RWPE1 (cell line): Measurements from ENCODE around the gene SERPINB8.

Experiments
- CTCF ChIA-PET: fragments of 350-600 bp; sonication (Branson Sonifier 250); formaldehyde crosslinking; extraction: SDS; loops from one replicate; lab custom pipeline; 2021; lab: Yijun Ruan, JAX
- POLR2A ChIA-PET: fragments of 400-600 bp; formaldehyde crosslinking; extraction: SDS; loops from one replicate; lab custom pipeline; 2020; ENCODE audit warnings: antibody characterized with exemption; ENCODE audit not compliant: low non-redundant PET; lab: Yijun Ruan, JAX
- DNase-seq: peaks from one replicate; pipeline ENCODE4 v3.0.0; 2012; ENCODE audit warnings: low spot score
- H3K27ac ChIP-seq: fragments of 450-650 bp; 2 replicates; pipeline ENCODE4 v1.5.1; 2017
- TF ChIP-seq, protein P1 (sequence below): fragments of 450-650 bp; conservative IDR thresholded peaks from 2 replicates; pipeline ENCODE4 v1.5.1; 2017; ENCODE audit warnings: low read depth, mild to moderate bottlenecking

The SERPINB8 gene

DNA sequence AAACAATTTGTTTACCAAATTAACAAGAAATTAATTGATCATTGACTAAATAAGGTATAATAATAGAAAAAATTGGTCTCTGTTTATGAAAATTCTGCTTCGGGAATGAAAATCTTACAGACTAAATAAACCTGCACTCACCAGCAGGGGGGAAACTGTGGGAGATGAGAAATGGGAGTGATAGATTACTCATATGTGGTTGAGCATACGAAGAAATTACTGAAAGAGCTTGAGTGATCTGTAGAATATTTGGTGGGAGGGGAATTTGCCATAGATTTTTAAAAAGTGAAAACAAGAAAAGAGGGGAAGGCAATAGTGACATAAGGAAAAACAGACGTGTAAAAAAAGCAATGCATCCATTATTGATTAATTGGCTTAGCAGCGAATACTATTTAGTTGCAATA, 18.6 kb upstream of the SERPINB8 start:
- no peak overlapping the region for H3K27ac ChIP-seq
- TF ChIP-seq, protein P1, sequence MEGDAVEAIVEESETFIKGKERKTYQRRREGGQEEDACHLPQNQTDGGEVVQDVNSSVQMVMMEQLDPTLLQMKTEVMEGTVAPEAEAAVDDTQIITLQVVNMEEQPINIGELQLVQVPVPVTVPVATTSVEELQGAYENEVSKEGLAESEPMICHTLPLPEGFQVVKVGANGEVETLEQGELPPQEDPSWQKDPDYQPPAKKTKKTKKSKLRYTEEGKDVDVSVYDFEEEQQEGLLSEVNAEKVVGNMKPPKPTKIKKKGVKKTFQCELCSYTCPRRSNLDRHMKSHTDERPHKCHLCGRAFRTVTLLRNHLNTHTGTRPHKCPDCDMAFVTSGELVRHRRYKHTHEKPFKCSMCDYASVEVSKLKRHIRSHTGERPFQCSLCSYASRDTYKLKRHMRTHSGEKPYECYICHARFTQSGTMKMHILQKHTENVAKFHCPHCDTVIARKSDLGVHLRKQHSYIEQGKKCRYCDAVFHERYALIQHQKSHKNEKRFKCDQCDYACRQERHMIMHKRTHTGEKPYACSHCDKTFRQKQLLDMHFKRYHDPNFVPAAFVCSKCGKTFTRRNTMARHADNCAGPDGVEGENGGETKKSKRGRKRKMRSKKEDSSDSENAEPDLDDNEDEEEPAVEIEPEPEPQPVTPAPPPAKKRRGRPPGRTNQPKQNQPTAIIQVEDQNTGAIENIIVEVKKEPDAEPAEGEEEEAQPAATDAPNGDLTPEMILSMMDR = no peak
- no peak for DNase-seq
- ChIA-PET POLR2A (no interaction called here), CTCF (interaction anchor here (0.6 kb wide), 1 partner anchor 33 kb away, joined by 4 read pairs; no protein-coding TSS in a partner anchor)

DNA sequence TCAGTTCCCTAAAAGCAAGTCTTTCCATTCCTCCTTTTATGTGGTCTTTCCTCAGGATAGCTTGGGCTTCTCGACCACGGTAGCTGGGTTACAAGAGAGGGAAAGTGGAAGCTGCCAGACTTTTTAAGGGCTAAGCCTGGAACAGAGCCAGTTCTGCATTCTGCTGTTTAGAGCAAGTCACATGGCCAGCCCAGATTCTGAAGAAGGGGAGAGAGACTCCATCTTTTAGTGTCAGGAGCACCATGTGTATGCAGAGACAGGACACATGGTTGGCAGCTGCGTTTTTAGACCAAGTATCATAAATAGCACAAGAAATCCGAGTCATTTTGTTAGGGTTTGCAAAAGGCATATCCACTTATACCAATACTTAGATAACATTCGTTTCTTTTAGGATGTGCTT, 16.1 kb upstream of the SERPINB8 start:
- no peak overlapping the region for H3K27ac ChIP-seq
- CTCF ChIA-PET = no interaction called here
- POLR2A ChIA-PET = no interaction called here
- DNase-seq = no peak
- TF ChIP-seq, protein P1 = no peak

DNA sequence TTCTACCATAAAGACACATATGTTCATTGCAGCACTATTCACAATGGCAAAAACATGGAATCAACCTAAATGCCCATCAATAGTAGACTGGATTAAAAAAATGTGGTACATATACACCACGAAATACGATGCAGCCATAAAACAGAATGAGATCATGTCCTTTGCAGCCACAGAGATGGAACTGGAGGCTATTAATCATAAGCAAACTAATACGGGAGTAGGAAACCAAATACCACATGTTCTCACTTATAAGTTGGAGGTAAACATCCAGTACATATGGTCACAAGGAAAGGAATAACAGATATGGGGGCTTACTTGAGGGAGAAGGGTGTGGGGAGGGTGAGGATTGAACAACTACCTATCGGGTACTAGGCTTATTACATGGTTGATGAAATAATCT, 13.1 kb upstream of the SERPINB8 start:
- H3K27ac ChIP-seq = no peak overlapping the region
- TF ChIP-seq, protein P1 = no peak
- DNase-seq = no peak
- POLR2A ChIA-PET = no interaction called here
- CTCF ChIA-PET = interaction anchor here (0.7 kb wide), 1 partner anchor 1416 kb away, joined by 9 read pairs; no protein-coding TSS in a partner anchor

DNA sequence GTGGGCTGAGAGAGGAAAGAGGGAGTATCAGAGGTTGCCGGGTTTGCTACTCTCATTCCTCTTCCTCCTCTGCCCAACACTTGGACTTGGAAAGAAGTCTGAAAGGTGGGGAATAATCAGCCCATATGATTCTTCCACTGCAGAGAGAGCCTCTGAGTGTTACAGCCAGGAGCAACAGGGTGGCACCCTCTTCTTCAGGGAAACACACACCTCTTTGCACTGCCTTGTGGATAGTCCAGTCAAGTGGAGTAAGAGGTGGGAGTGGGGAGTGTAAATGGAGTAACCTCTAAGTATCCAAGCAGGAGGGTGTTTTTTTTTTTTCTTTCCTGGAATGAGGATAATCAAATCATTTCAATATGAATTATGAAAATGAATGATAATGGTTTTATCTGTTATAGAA, 9.0 kb upstream of the SERPINB8 start:
- DNase-seq = no peak
- TF ChIP-seq, protein P1 = no peak
- no peak overlapping the region for H3K27ac ChIP-seq
- ChIA-PET CTCF (no interaction called here), POLR2A (no interaction called here)

DNA sequence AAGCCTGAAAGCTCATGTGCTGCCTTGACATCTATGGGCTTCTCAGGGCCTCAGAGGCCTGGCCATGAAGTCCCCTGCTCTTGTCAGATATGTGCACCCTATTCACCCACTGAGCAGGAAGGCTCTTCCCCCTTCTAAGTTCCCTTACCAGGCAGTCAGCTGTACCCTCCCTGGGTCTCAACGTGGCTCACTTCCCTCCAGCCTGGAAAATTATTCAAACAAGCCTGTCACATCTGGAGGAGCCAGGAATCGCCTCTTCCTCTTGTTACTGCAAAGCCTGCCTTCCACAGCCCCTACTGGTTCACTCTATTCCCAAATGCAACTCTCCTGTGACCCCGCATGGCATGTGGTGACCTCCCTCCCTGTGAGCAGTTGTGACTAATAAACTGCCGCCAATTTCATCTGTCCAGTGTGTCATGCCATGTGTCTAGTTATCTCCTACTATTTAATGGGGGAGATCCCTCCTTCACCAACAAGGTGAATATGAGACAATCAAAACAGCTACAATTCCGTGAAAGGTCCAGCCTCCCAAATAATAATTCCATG, 8.4 kb upstream of the SERPINB8 start:
- CTCF ChIA-PET = interaction anchor here (0.6 to 0.7 kb wide), 2 partner anchors 237 to 900 kb away, joined by 3 to 4 read pairs; no protein-coding TSS in a partner anchor
- no peak overlapping the region for H3K27ac ChIP-seq
- TF ChIP-seq, protein P1 = no peak
- POLR2A ChIA-PET = interaction anchor here (0.6 kb wide), 1 partner anchor 9 kb away, joined by 3 read pairs; no protein-coding TSS in a partner anchor
- no peak for DNase-seq

DNA sequence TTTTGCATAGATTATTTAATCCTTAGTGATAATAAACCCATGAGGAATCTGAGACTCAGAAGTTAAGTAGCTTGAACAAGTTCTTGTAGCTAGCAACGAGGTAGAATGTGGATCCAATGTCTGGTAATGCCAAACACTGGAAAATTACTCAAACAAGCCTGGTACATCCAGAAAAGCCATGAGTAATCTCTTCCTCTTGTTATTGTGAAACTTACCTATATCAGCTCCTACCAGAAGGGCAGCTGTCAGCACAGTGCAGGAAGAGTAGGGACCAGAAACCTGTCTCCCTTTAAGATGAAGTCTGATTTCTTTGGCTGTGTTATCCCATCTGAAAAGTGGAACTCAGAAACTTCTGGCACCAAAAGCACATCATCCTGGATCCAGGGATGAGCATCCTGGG, 7.7 kb upstream of the SERPINB8 start:
- ChIA-PET POLR2A (interaction anchor here (0.6 kb wide), 1 partner anchor 8 kb away, joined by 3 read pairs; no protein-coding TSS in a partner anchor), CTCF (interaction anchor here (0.6 to 0.7 kb wide), 2 partner anchors 237 to 901 kb away, joined by 3 to 4 read pairs; no protein-coding TSS in a partner anchor)
- no peak for DNase-seq
- H3K27ac ChIP-seq = no peak overlapping the region
- TF ChIP-seq, protein P1 = no peak
